GM18870 (cell line): ENCODE results near the gene PHACTR3.

Experiments
- ATAC-seq: cut with Tn5 transposase; IDR thresholded peaks from one replicate; pipeline ENCODE4 v1.9.1; 2021; ENCODE audit warnings: moderate library complexity; ENCODE audit not compliant: unreplicated experiment

PHACTR3 gene

DNA sequence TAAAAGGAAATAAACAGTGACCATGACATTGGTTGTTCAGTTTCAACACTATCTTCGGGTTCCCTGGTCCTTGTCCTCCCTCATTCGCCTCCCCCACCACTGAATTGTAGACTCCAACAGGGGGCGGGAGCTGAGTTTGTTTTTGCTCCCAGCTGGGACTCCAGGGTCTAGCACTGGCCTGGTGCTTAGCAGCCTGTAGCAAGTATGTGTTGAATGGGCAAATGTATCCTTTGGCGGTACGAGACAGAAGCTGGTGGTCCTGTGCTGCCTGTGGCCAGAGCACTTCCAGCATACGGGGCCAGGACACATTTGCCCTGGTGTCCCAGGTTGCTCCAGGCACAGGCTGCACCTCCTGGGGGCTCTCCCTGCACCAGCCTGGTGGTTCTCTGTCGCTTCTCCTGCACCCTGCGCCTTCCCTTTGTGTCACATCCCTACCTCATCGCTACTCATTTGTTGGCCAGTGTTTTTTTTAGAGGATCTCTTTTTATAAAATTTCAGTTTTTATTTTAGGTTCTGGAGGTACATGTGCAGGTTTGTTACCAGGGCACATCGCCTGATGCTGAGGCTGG lies 40.1 kb downstream of the PHACTR3 start:
- no peak for ATAC-seq

DNA sequence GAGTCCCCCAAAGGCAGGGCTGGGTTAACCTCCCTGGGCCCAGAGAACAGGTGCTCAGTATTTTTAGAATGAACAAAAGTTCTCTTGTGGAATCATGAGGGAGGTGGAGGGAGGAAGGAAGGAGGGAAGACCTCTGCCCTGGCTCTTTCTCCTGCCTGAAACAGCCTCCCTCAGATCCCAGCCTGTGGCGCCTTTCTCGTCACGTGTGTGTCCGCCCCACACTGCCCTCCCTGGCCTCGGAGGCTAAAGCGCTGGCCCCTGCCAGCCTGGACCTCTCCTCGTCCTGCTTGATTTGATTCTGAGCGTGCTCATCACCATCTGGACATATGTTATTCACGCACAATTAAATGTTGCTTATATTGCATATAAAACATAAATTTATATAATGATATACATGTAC lies 40.9 kb downstream of the PHACTR3 start:
- ATAC-seq: no peak

DNA sequence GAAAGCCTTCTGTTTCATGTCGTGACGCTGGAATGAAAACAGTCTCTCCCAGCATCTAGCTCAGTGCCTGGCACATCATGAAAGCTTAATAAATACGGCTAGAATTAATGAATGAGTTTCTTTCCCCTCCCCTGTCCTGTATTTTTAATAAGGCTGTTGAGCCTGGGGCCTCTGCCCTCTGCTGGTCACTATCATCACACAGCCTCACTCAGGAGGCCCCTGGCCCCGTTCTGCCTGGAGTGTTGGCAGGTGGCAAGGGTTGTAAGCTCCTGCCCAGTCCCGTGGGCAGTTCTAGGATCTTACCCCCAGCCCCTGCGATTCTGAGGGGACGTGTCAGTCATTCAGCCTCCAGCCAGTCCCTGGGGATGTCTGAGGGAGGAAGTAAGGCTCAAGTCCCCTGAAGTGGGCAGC lies 41.4 kb downstream of the PHACTR3 start:
- ATAC-seq: no peak

DNA sequence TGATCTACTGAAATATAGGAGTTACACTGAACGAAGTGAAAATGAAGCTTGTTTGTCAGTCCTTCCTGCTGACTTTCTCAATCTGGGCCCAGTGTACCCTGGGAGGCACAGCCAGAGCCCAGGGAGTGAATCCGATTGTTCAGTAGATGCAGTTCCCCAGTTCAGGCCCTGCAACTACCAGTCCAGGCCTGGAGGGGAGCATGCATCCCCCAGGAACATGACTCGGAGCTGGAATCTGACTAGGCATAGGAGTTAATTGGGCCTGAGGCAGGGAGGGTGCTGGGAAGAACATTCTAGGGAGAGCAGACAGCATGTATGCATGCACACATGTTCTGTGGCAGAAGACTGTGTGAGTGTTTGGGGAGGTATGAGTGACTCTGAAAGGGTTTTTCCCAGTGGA lies 42.1 kb downstream of the PHACTR3 start:
- no peak for ATAC-seq

DNA sequence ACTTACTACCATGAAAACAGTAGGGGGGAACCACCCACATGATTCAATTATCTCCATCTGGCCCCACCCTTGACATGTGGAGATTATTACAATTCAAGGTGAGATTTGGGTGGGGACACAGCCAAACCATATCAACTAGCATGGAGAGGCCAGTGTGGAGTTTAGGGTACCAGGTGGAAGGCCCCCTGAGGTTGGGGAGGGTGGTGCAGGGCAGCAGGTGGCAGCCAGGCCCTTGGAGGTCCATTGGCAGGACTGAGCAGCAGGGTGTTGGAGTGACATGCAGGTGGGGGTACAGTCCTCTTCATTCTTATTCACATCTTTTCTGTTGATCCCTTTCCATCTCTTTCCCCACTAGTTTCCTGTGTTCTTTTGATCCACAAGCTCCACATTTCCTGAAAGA lies 42.9 kb downstream of the PHACTR3 start:
- ATAC-seq: no peak

DNA sequence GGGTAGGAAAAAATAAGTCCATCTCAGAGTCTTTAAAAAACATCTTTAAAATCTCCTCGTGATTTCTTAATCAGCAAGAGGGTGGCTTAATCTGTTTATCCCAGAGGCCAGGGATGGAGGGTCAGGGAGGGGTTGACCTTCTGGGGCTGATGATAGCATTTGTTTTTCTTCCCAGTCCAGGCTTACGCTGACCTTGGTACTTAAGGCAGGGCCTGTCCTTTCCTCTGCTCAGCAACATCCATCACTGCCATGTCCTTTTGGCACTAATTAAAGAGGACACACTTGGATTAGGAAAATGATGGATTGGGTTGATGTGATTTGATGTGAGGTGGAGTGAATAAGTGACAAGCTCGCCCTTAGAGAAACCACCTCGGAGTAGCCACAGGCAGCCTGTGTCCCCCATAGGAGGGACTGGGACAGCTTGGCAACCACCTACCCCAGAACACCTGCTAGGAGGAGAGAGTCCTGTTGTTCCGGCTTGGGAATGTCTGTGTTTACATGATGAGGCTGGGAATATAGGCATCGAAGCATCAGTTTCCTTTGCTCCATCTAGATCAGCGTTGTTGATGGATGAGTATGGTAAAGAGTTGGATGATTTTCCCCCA lies 44.2 kb downstream of the PHACTR3 start:
- no peak for ATAC-seq

DNA sequence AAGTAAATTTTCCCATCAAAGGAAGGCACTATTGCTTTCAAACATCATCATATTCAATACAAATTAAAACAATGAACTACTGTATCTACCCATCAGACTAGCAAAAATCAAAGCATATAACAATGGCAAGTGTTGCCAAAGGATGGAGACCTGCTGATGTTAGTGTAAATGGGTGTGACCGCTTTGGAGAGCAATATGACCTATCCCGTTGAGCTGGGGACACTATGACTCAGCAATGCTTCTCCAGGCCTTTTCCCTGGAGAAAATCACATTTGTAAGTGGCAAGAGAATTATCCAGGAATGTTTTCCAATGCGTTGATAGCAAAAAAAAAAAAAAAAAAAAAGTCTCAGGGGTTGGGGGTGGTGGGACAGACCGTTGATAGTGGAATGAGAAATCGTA lies 46.1 kb downstream of the PHACTR3 start:
- no peak for ATAC-seq

DNA sequence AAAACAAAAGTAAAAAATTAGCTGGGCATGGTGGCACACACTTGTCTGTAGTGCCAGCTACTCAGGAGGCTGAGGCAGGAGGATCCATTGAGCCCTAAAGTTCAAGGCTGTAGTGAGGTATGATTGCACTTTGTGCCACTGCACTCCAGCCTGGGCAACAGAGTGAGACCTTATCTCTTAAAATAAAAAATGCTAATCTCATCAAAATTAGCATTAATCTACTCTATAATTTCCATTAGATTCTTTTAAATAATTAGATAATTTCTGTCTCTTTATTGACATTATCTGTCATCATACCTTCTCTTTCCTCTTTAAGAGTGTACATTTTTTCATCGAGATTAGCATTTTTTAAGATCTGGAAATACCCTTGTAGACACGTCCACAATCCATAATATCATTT lies 48.0 kb downstream of the PHACTR3 start:
- no peak for ATAC-seq

DNA sequence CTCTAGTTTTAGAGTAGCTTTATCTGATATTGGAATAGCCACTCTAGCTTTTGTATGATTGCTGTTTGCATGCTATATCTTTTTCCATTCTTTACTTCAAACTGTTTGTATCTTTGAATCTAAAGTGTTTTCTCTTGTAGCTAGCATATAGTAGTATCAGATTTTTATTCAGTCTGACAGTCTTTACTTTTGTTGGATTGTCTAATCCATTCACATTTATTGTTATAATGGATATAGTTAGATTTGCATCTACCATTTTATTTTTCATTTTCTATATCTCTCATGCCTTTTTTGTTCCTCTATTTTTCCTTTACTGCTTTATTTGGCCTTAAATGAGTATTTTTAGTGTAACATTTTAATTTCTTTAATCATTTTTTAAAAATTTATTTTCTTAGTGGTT lies 52.1 kb downstream of the PHACTR3 start:
- ATAC-seq: no peak

DNA sequence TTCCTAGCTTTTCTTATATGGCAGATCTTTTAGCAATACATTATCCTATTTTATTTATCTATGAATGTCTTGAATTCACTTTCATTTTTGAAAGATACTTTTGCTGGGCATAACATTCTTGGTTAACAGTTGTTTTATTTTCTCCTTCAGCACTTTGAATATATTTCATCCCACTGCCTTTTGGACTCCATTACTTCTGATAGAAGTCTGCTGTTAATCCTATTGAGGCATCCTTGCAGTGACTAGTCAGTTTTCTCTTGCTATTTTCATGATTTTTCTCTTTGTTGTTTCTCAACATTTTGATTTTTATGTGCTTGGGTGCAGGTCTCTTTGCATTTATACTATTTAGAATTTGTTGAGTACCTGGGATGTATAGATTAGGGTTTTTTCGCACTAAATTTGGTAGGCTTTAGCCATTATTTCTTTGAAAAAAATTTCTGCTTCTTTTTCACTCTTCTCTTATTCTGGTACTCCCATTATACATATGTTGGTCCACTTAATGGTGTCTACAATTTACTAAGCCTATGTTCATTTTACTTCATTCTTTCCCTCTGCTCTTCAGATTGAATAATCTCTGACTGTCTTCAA lies 53.2 kb downstream of the PHACTR3 start:
- ATAC-seq: no peak

DNA sequence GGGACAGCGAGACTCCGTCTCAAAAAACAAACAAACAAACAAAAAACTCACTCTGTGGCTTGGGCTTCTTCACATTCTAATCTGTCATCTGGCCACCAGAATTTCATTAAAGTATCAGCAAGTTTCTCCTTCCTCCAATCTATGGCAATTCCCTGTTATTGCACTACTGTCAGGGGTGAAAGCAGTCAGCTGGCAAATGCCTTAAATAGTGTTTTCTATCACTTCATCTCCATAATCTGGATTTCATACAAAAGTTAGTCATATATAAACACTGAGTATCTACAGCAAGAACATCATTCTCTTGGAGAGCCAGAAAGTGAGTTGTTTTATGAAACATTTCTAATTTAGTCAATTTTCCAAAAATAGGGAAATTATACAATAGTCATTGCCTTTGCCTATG lies 56.1 kb downstream of the PHACTR3 start:
- no peak for ATAC-seq

DNA sequence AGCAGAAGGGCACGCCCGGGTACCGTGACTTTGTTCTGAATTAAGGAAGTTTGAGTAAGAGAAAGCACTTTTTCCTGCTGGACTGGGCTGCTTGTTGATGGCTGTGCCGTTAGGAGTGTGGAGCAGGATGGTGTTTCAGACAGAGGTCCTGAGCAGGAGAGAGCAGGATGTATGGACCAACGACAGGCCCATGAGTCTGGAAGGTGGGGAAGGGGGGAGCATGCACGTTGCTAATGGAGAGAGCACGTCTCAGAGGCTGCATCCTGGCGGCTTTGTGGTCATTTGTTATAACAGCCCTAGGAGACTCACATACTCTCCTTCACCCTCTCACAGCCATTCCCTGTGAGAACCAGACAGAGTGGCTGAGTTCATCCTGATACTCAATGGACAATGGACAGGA lies 56.8 kb downstream of the PHACTR3 start:
- ATAC-seq: no peak

DNA sequence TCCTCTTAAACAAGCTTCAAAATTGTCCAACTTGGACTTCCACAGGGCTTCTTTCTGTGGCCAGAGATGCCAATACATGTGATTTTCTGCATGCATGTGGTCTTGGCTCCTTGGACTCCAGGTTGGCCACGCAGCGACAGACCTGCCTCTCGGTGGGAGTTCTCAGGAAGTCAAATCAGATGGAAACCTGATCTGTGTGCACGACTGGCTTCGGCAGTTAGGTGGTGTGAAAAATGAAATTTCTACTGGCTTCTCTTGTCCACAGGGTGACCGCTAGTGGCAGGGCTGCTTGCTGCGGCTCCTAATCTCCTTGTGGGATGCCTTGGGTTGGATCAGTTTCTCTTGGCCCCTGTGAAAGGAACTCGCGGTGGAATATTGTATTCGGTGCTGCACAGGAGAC lies 57.3 kb downstream of the PHACTR3 start:
- no peak for ATAC-seq

DNA sequence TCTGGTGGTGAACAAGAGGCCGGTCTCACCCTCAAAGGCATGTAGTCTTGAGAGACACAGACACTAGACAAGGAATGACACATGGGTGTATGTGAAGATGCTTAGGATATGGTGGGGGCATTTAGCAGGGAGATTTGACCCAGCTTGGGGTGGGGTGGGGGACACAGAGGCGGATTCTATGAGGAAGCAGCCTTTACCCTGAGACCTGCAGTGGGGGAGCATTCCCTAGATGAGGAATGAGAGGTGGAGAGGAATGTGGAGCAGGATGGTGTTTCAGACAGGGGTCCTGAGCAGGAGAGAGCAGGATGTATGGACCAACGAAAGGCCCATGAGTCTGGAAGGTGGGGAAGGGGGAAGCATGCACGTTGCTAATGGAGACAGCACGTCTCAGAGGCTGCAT lies 57.8 kb downstream of the PHACTR3 start:
- no peak for ATAC-seq

DNA sequence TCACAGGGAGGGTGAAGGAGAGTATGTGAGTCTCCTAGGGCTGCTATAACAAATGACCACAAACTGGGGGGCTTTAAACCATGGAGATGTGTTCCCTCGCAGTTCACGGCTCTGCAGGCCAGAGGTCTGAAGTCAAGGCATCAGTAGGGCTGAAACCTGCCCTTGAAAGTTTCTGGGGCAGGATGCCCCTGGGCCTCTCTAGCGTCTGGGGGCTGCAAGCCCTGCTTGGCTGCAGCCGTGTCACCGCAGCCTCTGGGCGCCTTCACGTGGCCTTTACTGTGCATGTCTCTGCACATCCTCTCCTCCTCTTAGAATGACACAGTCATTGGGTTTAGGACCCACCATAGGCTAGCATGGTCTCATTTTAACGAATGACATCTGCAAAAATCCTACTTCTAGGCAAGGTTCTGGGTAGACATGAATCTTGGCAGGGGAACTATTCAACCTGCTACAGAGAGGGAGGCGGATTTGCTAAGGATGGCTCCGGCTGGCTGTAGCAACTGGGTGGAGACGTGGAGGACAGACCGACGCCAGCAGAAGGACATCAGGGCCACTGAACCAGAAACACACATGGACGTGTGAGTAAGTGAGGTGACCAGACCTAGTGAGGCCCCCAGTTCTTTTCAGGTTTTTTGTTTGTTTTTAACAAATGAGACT lies 58.6 kb downstream of the PHACTR3 start:
- no peak for ATAC-seq

DNA sequence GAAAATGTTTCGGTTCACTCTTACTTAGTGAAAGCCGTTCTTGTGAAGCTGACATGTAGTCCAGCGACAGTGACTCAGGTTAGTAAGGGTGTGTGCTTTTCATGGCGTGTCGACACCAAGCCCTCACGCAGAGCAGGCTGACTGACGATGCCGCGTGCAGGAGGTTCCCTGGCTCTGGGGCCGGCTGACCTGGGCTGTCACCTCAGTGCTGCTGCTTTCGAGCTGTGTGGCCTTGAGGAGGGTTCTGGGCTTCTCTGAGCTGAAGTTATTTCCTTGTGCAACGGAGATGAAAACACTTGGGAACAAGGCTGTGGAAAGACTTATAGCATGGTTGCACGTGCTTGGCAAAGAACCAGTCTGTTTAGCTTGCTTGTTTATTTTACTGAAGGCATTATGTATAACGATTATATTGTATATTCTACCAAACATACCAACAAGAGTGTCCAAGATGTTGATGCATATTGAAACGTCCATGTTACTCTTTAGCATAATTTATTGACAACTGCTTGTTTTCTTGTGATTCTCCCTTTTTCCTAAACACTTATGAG lies 59.2 kb downstream of the PHACTR3 start:
- no peak for ATAC-seq

DNA sequence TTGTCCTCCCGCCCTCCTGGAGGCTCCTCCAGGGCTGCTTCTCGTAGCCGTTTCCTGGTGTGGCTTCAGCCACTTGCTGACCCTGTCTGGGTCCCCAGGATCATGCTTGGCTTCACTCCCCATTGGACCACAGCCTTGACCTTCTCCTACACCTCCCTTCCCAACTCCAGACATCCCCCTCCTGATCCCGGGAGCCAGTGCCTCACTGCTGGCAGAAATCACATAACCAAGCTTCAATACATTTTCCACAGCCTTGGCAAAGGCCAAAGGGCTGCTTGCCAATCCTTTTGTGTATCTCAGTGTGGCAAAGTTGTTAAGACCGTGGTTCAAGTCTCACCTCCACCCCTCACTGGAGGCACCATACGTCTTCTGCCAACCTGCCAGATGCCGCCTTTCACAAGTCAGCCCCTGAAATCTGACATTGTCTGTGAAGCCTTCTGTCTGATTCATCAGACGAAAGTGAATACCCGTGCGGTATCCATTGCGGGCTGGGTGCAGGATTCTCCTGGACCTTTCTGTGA lies 60.1 kb downstream of the PHACTR3 start:
- ATAC-seq: no peak

DNA sequence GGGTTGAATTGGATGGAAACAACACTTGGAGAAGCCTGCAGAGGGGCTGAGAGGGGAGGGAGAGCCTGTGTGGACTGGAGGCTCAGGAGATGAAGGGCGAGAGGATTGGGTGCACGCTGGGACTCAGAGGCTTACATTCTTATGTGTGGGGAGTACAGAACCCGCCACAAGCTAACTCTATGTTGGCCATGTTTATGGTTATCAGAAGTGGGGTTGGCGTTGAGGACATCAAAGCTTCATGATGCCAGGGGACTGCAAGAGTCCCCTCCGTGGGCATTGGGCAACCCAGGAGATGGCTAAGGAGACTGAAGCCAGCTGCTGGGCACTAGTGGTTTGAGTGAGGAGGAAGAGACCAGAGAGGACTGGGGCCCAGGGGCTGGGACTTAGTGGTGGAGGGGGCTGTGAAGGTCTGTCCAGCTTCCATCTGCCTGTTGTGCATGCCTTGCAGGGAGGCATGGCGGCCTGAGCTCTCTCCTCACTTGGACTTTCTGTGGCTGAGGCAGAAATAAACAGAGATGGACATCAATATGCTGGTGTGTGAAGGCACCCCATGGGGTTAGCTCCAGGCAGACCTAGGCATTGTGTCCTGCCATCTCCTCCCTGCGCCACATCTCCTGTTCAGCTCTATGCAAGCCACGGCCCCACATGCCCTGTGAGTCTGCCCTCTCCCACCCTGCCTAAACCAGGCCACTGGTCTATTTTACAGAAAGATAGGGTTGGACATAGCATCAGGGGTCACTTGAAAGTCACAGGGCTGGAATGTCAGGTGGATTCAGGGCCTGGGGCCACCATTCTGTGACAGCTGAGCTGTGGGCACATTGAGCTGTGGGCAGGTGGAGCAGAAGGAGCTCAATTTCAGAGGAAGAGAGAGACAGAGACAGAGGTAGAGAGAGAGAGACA lies 61.6 kb downstream of the PHACTR3 start:
- ATAC-seq: no peak

DNA sequence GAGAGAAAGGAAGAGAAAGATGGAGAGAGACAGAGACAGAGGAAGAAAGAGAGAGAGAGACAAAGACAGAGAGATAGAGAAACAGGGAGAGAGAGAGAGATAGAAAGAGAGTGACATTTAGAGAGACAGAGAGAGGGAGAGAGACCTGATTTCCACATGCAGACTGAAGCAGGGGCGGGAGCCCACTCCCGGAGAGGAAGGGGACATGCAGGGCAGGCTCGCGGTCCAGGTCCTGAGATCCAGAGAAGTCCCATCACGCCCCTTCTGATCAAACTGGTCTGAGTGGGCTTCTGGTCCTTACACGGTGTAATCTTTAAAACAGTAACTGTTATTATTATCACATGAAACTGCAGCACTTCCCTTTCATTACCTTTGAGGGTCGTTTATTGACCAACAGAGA lies 62.2 kb downstream of the PHACTR3 start:
- ATAC-seq: no peak

DNA sequence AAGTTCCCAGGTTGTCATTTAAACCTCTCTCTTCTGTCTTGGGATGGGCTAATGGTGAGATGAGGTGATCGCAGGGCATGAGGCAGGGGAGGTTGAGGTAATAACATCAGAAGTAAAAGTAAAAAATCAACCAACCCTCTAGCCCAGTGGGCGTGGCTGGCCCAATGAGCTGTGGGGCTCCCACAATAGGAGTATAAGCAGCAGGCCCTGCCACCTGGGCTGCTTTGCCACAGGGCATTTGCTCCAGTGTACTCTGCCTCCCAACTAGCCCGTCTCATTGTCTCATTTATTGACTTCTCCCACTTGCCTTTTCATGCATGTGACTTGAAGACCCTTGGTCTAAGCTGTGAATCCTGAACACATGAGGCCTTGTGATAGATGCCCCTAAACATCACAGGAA lies 62.8 kb downstream of the PHACTR3 start:
- no peak for ATAC-seq

DNA sequence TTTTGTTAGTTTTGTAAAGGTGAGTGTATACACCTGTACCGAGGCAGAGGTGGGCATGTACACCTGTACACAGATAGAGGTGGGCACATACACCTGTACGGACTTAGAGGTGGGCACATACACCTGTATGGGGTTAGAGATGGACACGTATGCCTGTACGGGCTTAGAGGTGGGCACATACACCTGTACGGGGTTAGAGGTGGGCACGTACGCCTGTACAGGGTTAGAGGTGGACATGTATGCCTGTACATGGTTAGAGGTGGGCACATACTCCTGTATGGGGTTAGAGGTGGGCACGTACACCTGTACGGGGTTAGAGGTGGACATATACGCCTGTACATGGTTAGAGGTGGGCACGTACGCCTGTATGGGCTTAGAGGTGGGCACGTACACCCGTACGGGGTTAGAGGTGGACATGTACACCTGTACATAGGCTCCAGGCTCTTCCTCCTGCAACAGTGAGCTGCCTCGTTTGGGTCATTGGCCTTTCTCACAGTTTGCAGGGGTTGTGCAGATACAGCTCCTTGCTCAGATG lies 63.7 kb downstream of the PHACTR3 start:
- no peak for ATAC-seq
